ENCODE results near the gene CHAF1A. TPM values are rescaled to one million over a fixed set of nuclear protein-coding genes. Genes with fewer than 3 reads are reported as not detected.

CHAF1A gene
- total RNA-seq, 4 donors from 2014 or later = 2.4 to 11.9 (median 7.4) TPM

GRCh38 chr19:4380254-4380727 is 22.1 kb upstream of the CHAF1A start:
- ATAC-seq = peak; percentile 32
- peaks cover 0 to 16% of the 10 kb centered on the region in 2 donors for H3K36me3 ChIP-seq
- H3K27ac ChIP-seq = peak overlapping the region in 3 of 4 donors; percentile 48 to 68 (median 59)
- H3K4me3 ChIP-seq = no peak overlapping the region
- H3K27me3 ChIP-seq = no peaks in the 10 kb centered on the region
- peaks cover 7 to 74% (median 43%) of the 10 kb centered on the region in 3 donors for H3K4me1 ChIP-seq
- no peaks in the 10 kb centered on the region for H3K9me3 ChIP-seq
- 15 to 26% methylated on average over 4 to 12 of the region's 17 CpGs for WGBS, 2 donors (ENCODE audit: low coverage in 1 of 2)
- TF ChIP-seq EP300 (IDR thresholded peaks at IDR 0.05) (no peak), POLR2AphosphoS5 (IDR thresholded peaks at IDR 0.05) (no peak), POLR2A (IDR thresholded peaks at IDR 0.05) (no peak)

GRCh38 chr19:4385291-4386040 is 17.0 kb upstream of the CHAF1A start:
- H3K36me3 ChIP-seq = peaks cover 0 to 21% of the 10 kb centered on the region in 2 donors
- H3K27me3 ChIP-seq = no peaks in the 10 kb centered on the region
- TF ChIP-seq CTCF (IDR thresholded peaks at IDR 0.05) (no peak), POLR2A (IDR thresholded peaks at IDR 0.05) (no peak), EP300 (IDR thresholded peaks at IDR 0.05) (no peak), POLR2AphosphoS5 (IDR thresholded peaks at IDR 0.05) (no peak)
- WGBS, 2 donors (ENCODE audit: low coverage in 1 of 2) = 90% methylated on average over 4 of the region's 15 CpGs; no CpG with 5 or more reads in 1 of the 2 donors
- H3K27ac ChIP-seq = peak overlapping the region in 3 of 4 donors; percentile 1 to 43 (median 39)
- ATAC-seq = no peak
- peaks cover 10 to 71% (median 32%) of the 10 kb centered on the region in 3 donors for H3K4me1 ChIP-seq
- H3K9me3 ChIP-seq = no peaks in the 10 kb centered on the region
- H3K4me3 ChIP-seq = no peak overlapping the region

GRCh38 chr19:4386041-4386782 is 16.2 kb upstream of the CHAF1A start:
- 81 to 92% methylated on average over 2 to 8 of the region's 13 CpGs for WGBS, 2 donors (ENCODE audit: low coverage in 1 of 2)
- H3K27ac ChIP-seq = peak overlapping the region in 2 of 4 donors; percentile 1 to 39
- ATAC-seq = no peak
- no peak overlapping the region for H3K4me3 ChIP-seq
- no peaks in the 10 kb centered on the region for H3K9me3 ChIP-seq
- TF ChIP-seq POLR2AphosphoS5 (IDR thresholded peaks at IDR 0.05) = no peak
- no peak for TF ChIP-seq POLR2A (IDR thresholded peaks at IDR 0.05)
- TF ChIP-seq EP300 (IDR thresholded peaks at IDR 0.05) = no peak
- TF ChIP-seq CTCF (IDR thresholded peaks at IDR 0.05) = peak in 1 of 4 experiments; percentile 20
- H3K36me3 ChIP-seq = peaks cover 0 to 21% of the 10 kb centered on the region in 2 donors
- peaks cover 10 to 71% (median 36%) of the 10 kb centered on the region in 3 donors for H3K4me1 ChIP-seq
- H3K27me3 ChIP-seq = no peaks in the 10 kb centered on the region

DNA sequence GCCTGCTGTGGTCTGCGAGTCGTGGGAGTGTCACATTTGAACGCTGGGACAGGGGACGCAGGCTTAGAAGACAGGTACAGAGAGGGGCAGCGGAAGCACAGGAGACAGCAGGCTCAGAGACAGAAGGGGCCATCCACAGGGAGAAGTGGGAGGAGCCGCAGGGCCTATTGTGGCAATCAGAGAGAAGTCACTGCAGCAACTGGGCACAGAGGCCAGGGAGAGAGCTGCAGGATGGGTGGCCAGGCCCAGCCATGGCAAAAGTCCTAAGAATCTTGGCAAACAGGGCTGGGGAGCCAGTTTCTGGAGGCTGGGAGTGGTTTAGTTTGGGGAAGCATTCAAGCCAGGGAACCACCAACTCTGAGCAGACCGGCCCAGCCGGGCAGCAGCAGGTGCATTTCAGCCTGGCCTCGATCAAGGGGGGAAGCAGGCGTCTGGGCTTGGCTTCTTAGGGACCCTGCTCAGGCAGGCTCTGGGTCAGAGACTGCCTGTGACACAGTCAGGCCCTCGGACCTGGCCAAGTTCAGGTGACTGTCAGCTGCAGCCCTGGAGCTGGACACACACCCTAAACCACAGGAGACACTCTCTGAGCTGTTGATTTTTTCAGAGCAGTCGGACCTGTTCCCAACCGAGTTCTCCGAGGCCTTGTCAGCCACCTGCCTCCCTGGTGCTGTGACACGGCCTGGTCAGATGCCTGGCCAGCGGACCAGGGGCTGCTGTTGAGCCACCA is 13.9 kb upstream of the CHAF1A start:
- peak overlapping the region; percentile 2 to 92 (median 86) for H3K27ac ChIP-seq

More for the DNA sequence above, 13.9 kb upstream of the CHAF1A start:
- Histone ChIP-seq H3K9me3 (no peaks in the 10 kb centered on the region), H3K4me1 (peaks cover 10 to 88% (median 54%) of the 10 kb centered on the region in 3 donors), H3K27me3 (no peaks in the 10 kb centered on the region), H3K36me3 (peaks cover 0 to 19% of the 10 kb centered on the region in 2 donors), H3K4me3 (no peak overlapping the region)
- peak; percentile 34 for ATAC-seq
- WGBS, 2 donors (ENCODE audit: low coverage in 1 of 2) = 50% methylated on average over 6 of the region's 16 CpGs; no CpG with 5 or more reads in 1 of the 2 donors
- TF ChIP-seq EP300 (IDR thresholded peaks at IDR 0.05) (no peak), POLR2A (IDR thresholded peaks at IDR 0.05) (no peak), POLR2AphosphoS5 (IDR thresholded peaks at IDR 0.05) (no peak), CTCF (IDR thresholded peaks at IDR 0.05) (no peak)

Data from gastroesophageal sphincter (tissue), 4 donors.